ENCODE results near the gene DENND1A. TPM values are rescaled to one million over a fixed set of nuclear protein-coding genes. Genes with fewer than 3 reads are reported as not detected.

Gene DENND1A
- total RNA-seq, 4 donors from 2014 or later: 37.1 to 55.3 (median 50.0) TPM

- Histone ChIP-seq H3K9me3 (no peaks in the 10 kb centered on the region), H3K36me3 (no peaks in the 10 kb centered on the region), H3K4me3 (no peak overlapping the region), H3K27ac (no peak overlapping the region), H3K27me3 (no peaks in the 10 kb centered on the region), H3K4me1 (peaks cover 0 to 8% (median 2%) of the 10 kb centered on the region in 4 donors)
- no peak for DNase-seq
- TF ChIP-seq CTCF (IDR thresholded peaks at IDR 0.05) (no peak), POLR2A (IDR thresholded peaks at IDR 0.05) (no peak)
These were observed 580.9 kb downstream of the DENND1A start for GRCh38 chr9:123349033-123349432.

GRCh38 chr9:123348317-123348992 is 581.5 kb downstream of the DENND1A start:
- no peaks in the 10 kb centered on the region for H3K27me3 ChIP-seq
- DNase-seq: no peak
- no peak overlapping the region for H3K4me3 ChIP-seq
- no peaks in the 10 kb centered on the region for H3K36me3 ChIP-seq
- H3K4me1 ChIP-seq: peaks cover 0 to 13% (median 3%) of the 10 kb centered on the region in 4 donors
- H3K27ac ChIP-seq: no peak overlapping the region
- no peaks in the 10 kb centered on the region for H3K9me3 ChIP-seq
- TF ChIP-seq CTCF (IDR thresholded peaks at IDR 0.05) (no peak), POLR2A (IDR thresholded peaks at IDR 0.05) (no peak)

GRCh38 chr9:123347289-123348060 is 582.5 kb downstream of the DENND1A start:
- TF ChIP-seq POLR2A (IDR thresholded peaks at IDR 0.05) (no peak), CTCF (IDR thresholded peaks at IDR 0.05) (no peak)
- Histone ChIP-seq H3K27ac (no peak overlapping the region), H3K27me3 (no peaks in the 10 kb centered on the region), H3K4me1 (peaks cover 0 to 18% (median 3%) of the 10 kb centered on the region in 4 donors), H3K4me3 (no peak overlapping the region), H3K36me3 (no peaks in the 10 kb centered on the region), H3K9me3 (no peaks in the 10 kb centered on the region)
- no peak for DNase-seq

GRCh38 chr9:123346826-123347225 is 583.1 kb downstream of the DENND1A start:
- TF ChIP-seq CTCF (IDR thresholded peaks at IDR 0.05) (no peak), POLR2A (IDR thresholded peaks at IDR 0.05) (no peak)
- H3K4me3 ChIP-seq: no peak overlapping the region
- no peaks in the 10 kb centered on the region for H3K27me3 ChIP-seq
- DNase-seq: no peak
- no peak overlapping the region for H3K27ac ChIP-seq
- no peaks in the 10 kb centered on the region for H3K36me3 ChIP-seq
- peaks cover 0 to 18% (median 5%) of the 10 kb centered on the region in 4 donors for H3K4me1 ChIP-seq
- H3K9me3 ChIP-seq: no peaks in the 10 kb centered on the region

GRCh38 chr9:123346026-123346425 is 583.9 kb downstream of the DENND1A start:
- no peak for DNase-seq
- Histone ChIP-seq H3K27ac (no peak overlapping the region), H3K4me3 (no peak overlapping the region), H3K9me3 (no peaks in the 10 kb centered on the region), H3K36me3 (no peaks in the 10 kb centered on the region), H3K4me1 (peaks cover 0 to 19% (median 5%) of the 10 kb centered on the region in 4 donors), H3K27me3 (no peaks in the 10 kb centered on the region)
- TF ChIP-seq POLR2A (IDR thresholded peaks at IDR 0.05): no peak
- TF ChIP-seq CTCF (IDR thresholded peaks at IDR 0.05): no peak
